ENCODE results near the gene BID.
A peak's percentile ranks its signal among the peaks of the same experiment; 100 is the strongest.

Gene BID

DNA sequence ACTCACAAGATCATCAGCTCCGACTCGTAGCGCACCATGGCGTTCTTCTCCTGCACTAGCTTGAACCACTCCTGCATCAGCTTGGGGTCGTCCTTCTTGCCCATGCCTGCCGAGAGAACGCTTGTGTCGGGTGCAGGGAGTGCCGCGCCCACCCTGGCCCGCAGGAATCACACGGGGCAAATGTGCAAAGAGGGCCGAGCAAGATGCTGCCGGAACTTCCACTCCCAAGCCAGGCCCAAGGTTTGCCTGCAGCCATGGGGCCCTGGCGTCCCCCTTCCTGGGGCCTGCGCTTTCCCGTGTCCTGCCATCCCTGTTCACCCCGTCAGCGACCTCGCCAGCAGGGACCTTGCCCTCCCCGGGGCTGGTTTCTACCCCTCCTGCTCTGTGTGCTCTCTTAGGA is 16.9 kb upstream of the BID start:
- H3K4me3 ChIP-seq (ENCODE audit: insufficient read depth, low read depth, low read length) = no peak overlapping the region
- no peaks in the 10 kb centered on the region for H3K9me3 ChIP-seq (ENCODE audit: control insufficient read depth, low read length)
- no peak overlapping the region for H3K27ac ChIP-seq (ENCODE audit: insufficient read depth, low read depth, low read length, poor library complexity, severe bottlenecking)
- peaks cover 3% of the 10 kb centered on the region for H3K36me3 ChIP-seq (ENCODE audit: control insufficient read depth, insufficient read depth, low read length)
- WGBS, 2 experiments = 93 to 94% methylated on average over 21 of the region's 21 CpGs
- peaks cover 10% of the 10 kb centered on the region for H3K4me1 ChIP-seq (ENCODE audit: control insufficient read depth, insufficient read depth, low read length)
- H3K27me3 ChIP-seq (ENCODE audit: control insufficient read depth, insufficient read depth, low read length, poor library complexity, severe bottlenecking) = no peaks in the 10 kb centered on the region

DNA sequence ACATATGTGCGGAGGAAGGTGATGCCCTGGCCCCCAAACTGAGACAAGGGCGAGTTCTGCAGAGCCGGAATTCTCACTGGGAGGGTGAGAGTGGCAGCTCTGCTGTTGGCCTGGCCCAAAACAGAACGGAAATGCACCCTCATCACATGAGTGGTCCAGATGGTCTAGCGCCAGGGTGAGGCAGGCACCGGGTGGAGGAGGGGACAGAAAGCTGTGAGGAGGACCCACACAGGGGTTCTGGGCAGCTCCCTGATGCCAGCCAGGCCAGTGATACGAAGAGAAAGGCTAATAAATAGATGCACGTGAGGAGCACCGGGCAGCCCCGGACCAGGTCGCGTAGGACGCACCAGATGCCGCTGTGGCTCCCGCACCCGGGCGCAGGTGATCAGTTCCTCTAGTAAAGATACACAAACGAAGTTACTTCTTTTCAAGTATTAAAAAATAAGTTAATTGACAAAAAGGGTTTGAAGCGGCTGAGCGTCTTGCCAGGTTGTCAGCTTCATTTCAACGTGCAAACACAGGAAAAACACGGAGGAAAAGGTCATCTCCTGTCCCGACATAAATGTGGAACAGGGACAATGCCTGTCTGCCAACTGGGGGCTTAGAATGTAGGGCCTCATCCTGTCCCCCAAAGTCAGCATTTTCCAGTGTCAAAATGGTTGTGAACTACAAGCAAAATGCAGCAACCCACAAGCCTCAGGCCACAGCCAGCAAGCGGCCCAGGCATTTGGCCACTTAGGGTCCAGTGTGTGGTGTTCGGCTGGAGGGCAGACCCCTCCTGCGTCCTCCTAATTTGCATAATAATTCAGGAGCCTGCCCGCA is 15.3 kb upstream of the BID start:
- H3K9me3 ChIP-seq (ENCODE audit: control insufficient read depth, low read length) = no peaks in the 10 kb centered on the region
- H3K36me3 ChIP-seq (ENCODE audit: control insufficient read depth, insufficient read depth, low read length) = peaks cover 3% of the 10 kb centered on the region
- H3K27me3 ChIP-seq (ENCODE audit: control insufficient read depth, insufficient read depth, low read length, poor library complexity, severe bottlenecking) = no peaks in the 10 kb centered on the region
- no peak overlapping the region for H3K27ac ChIP-seq (ENCODE audit: insufficient read depth, low read depth, low read length, poor library complexity, severe bottlenecking)
- H3K4me3 ChIP-seq (ENCODE audit: insufficient read depth, low read depth, low read length) = no peak overlapping the region
- peaks cover 10% of the 10 kb centered on the region for H3K4me1 ChIP-seq (ENCODE audit: control insufficient read depth, insufficient read depth, low read length)
- 96% methylated on average over 27 of the region's 27 CpGs for WGBS, 2 experiments

DNA sequence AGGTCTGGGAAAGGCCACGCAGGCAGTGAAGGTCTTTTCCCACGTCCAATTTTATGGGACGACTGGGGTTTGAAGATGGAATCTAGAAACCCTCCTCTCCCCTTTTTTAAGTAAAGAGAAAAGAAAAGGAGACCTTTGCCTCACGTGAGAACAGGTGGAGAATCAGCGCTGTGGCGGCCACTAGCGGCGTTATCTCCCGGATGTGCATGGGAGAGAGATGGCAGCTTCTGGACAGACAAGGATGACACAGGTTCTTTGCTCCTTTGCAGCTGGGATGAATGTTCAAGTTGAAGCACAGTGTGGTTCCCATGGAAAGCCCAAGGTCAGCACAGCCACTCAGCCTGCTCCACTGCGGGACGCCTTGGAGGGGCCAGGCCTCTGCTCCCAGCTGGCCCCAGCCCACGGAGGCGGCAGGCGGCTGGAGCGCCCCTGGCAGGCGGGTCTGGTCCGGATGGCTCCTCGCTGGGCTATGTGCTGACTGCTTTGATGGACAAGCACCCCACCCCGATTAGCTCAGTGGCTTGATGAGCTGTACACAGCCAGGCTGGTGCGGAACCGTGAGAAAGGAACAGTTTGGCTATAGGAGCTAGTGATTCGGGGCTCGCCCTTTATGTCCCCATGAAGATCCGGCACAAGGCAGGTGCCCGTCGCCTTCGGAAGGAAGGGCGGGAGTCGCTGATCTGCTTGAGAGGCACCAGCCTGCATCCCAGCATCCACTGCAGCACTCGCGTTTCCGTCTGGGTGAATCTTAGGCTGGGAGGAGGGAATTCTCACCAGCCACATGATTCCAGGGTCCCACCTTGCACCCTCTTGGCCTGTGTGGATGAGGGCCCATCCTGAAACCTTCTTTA is 14.5 kb upstream of the BID start:
- H3K27me3 ChIP-seq (ENCODE audit: control insufficient read depth, insufficient read depth, low read length, poor library complexity, severe bottlenecking) = no peaks in the 10 kb centered on the region
- H3K36me3 ChIP-seq (ENCODE audit: control insufficient read depth, insufficient read depth, low read length) = peaks cover 3% of the 10 kb centered on the region
- 94 to 95% methylated on average over 32 of the region's 32 CpGs for WGBS, 2 experiments
- H3K4me1 ChIP-seq (ENCODE audit: control insufficient read depth, insufficient read depth, low read length) = peaks cover 10% of the 10 kb centered on the region
- H3K4me3 ChIP-seq (ENCODE audit: insufficient read depth, low read depth, low read length) = no peak overlapping the region
- H3K27ac ChIP-seq (ENCODE audit: insufficient read depth, low read depth, low read length, poor library complexity, severe bottlenecking) = no peak overlapping the region
- H3K9me3 ChIP-seq (ENCODE audit: control insufficient read depth, low read length) = no peaks in the 10 kb centered on the region

DNA sequence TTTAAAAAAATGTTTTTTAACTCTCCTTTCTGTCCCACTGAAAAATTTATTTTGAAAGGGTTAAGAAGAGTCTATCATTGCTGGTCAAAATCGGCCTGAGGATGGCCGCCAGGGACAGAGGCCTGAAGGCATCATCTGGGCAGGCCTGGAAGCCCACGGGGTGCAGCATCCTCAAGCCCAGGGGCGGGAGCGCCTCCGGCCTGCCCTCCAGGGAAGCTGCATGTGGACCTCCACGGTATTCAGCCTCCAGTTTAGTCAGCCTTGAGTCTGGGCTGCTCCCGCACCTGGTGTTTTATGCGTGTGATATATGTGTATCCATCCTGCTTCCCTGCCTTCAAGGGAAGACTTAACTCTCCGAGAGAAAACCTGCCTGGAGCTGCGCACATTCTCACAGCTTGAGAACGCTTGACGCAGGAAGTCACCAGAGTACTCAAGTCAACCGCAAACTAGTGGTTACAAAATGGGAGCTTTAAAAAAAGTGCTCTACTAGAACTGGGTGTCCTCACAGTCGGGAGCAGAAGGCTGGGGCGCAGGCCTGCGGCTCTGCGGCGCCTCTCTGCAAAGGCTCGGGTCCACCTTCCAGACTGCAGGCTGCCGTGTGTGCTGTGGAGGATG is 13.6 kb upstream of the BID start:
- Histone ChIP-seq H3K4me3 (ENCODE audit: insufficient read depth, low read depth, low read length) (no peak overlapping the region), H3K27ac (ENCODE audit: insufficient read depth, low read depth, low read length, poor library complexity, severe bottlenecking) (no peak overlapping the region), H3K36me3 (ENCODE audit: control insufficient read depth, insufficient read depth, low read length) (peaks cover 3% of the 10 kb centered on the region), H3K4me1 (ENCODE audit: control insufficient read depth, insufficient read depth, low read length) (peaks cover 10% of the 10 kb centered on the region), H3K27me3 (ENCODE audit: control insufficient read depth, insufficient read depth, low read length, poor library complexity, severe bottlenecking) (no peaks in the 10 kb centered on the region), H3K9me3 (ENCODE audit: control insufficient read depth, low read length) (no peaks in the 10 kb centered on the region)
- WGBS, 2 experiments = 95% methylated on average over 21 of the region's 21 CpGs

DNA sequence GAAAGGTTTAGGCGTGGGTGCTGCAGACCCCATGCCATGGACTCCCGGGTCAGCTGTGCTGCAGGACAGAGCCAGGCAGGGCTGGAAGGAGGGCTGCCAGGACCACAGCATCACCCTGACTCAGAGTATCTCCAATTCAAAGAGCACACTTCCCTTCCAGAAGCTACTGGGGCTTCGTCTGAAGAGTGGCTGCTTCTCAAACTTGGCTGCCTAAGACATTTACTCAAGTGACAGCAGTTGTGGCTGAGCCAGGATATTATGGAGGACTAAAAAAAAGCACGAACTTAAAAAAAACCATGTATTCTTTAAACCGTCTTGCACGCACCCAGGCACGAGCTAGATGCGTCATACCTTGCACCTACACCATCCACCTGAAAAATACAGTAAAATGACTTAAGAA is 13.0 kb upstream of the BID start:
- no peaks in the 10 kb centered on the region for H3K9me3 ChIP-seq (ENCODE audit: control insufficient read depth, low read length)
- H3K27me3 ChIP-seq (ENCODE audit: control insufficient read depth, insufficient read depth, low read length, poor library complexity, severe bottlenecking) = no peaks in the 10 kb centered on the region
- 84 to 87% methylated on average over 8 of the region's 8 CpGs for WGBS, 2 experiments
- peaks cover 3% of the 10 kb centered on the region for H3K36me3 ChIP-seq (ENCODE audit: control insufficient read depth, insufficient read depth, low read length)
- peaks cover 10% of the 10 kb centered on the region for H3K4me1 ChIP-seq (ENCODE audit: control insufficient read depth, insufficient read depth, low read length)
- peak overlapping the region; percentile 91 for H3K27ac ChIP-seq (ENCODE audit: insufficient read depth, low read depth, low read length, poor library complexity, severe bottlenecking)
- H3K4me3 ChIP-seq (ENCODE audit: insufficient read depth, low read depth, low read length) = no peak overlapping the region

DNA sequence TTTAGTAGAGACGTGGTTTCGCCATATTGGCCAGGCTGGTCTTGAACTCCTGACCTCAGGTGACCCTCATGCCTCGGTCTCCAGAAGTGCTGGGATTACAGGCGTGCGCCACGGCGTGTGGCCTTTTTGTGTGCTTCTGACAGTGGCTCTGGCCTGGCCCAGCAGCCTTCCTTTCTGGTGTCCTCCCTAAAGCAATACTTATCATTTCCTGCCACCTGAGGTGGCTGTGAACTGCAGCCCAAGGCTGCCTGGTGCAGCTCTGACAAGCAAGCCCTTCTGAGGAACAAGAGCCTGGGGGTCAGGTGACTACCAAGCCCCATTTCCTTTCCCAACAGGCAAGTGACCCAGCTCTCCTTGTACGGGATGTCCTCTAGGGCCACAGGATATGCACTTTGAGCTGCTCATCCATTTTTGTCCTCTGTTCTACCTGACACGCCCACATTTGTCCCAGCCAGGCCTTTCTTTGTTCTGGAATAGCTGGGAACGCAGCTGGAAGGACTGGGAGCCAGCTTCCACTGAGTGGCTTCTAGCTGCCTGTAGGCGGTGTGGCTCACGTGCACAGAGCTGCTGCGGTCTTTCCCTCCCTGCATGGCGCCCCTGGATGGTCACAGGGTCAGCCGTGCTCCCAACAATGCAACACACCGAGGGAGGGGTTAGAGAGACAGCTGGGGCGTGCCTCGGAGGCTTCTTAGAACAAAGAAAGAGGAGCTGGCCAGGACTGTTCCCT is 12.3 kb upstream of the BID start:
- Histone ChIP-seq H3K36me3 (ENCODE audit: control insufficient read depth, insufficient read depth, low read length) (peaks cover 3% of the 10 kb centered on the region), H3K9me3 (ENCODE audit: control insufficient read depth, low read length) (no peaks in the 10 kb centered on the region), H3K4me1 (ENCODE audit: control insufficient read depth, insufficient read depth, low read length) (peaks cover 10% of the 10 kb centered on the region), H3K4me3 (ENCODE audit: insufficient read depth, low read depth, low read length) (no peak overlapping the region), H3K27ac (ENCODE audit: insufficient read depth, low read depth, low read length, poor library complexity, severe bottlenecking) (peak overlapping the region; percentile 91), H3K27me3 (ENCODE audit: control insufficient read depth, insufficient read depth, low read length, poor library complexity, severe bottlenecking) (no peaks in the 10 kb centered on the region)
- WGBS, 2 experiments = 54 to 55% methylated on average over 18 of the region's 18 CpGs

DNA sequence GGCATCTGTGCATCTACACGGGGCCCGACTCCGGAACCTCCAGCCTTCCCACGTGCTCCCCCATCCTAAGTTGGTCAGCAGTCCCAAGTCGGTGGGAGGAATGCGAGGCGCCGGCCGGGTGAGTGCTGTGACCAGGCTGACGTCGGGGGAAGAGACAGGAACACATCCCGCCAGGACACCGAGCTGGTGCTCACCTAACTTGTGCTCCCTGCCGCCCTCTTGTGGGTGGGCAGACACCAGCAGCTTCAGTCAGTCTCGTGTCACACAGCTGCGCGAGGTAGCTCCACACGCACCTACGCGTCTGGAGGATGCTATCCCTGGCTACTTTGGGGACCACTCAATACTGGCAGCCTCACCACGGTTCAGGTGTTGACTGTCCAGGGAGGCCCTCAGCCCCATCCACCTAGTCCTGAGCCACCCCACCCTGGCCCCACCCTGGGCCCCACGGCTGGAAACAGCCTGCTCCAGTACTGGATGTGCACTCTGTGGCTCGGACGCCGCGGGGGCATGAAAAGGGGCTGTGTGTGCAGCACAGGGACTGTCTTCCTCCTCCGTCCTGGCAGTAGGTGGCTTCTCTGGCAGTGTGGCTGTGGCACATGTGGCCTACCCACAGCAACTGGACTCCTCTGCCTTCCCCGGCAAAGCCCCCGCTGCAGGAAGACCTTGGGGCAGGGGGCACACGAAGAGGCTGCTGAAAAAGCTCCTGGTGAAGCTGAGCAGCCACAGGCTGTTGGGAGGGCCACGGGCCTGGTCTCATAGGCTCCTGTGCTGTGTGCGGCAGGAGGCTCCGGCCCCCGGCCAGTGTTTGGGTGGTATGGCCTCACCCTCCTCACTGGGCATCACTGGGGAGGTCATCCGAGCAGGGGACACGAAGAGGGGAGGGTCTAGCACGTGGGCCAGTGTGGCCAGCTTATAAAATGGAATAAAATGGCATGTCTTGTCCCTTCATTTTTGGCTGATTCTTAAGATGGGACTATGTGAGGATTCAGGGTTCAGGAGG is 11.2 kb upstream of the BID start:
- Histone ChIP-seq H3K4me3 (ENCODE audit: insufficient read depth, low read depth, low read length) (no peak overlapping the region), H3K4me1 (ENCODE audit: control insufficient read depth, insufficient read depth, low read length) (peaks cover 15% of the 10 kb centered on the region), H3K27me3 (ENCODE audit: control insufficient read depth, insufficient read depth, low read length, poor library complexity, severe bottlenecking) (no peaks in the 10 kb centered on the region), H3K9me3 (ENCODE audit: control insufficient read depth, low read length) (no peaks in the 10 kb centered on the region), H3K36me3 (ENCODE audit: control insufficient read depth, insufficient read depth, low read length) (peaks cover 3% of the 10 kb centered on the region), H3K27ac (ENCODE audit: insufficient read depth, low read depth, low read length, poor library complexity, severe bottlenecking) (no peak overlapping the region)
- WGBS, 2 experiments = 84 to 85% methylated on average over 37 of the region's 37 CpGs

GRCh38 chr22:17784776-17785175 is 10.5 kb upstream of the BID start:
- Histone ChIP-seq H3K9me3 (ENCODE audit: control insufficient read depth, low read length) (no peaks in the 10 kb centered on the region), H3K27ac (ENCODE audit: insufficient read depth, low read depth, low read length, poor library complexity, severe bottlenecking) (no peak overlapping the region), H3K36me3 (ENCODE audit: control insufficient read depth, insufficient read depth, low read length) (peaks cover 3% of the 10 kb centered on the region), H3K4me3 (ENCODE audit: insufficient read depth, low read depth, low read length) (no peak overlapping the region), H3K4me1 (ENCODE audit: control insufficient read depth, insufficient read depth, low read length) (peaks cover 15% of the 10 kb centered on the region), H3K27me3 (ENCODE audit: control insufficient read depth, insufficient read depth, low read length, poor library complexity, severe bottlenecking) (no peaks in the 10 kb centered on the region)
- WGBS, 2 experiments = 93% methylated on average over 11 of the region's 11 CpGs
